DOHH2 (cell line): ENCODE data around the gene RANBP3L.

Experiments
- H3F3A ChIP-seq: fragments of 200-600 bp; sonication (generic), shearing (Covaris generic); 2 replicates; pipeline ENCODE4 v1.6.0; 2016; ENCODE audit warnings: antibody characterized with exemption, mild to moderate bottlenecking; ENCODE audit not compliant: control insufficient read depth, insufficient read depth
- H3K27ac ChIP-seq: fragments of 200-600 bp; sonication (generic); 2 replicates; pipeline ENCODE4 v1.5.1; 2014; ENCODE audit warnings: low read depth, mild to moderate bottlenecking, low read length, moderate library complexity
- H3K27me3 ChIP-seq: fragments of 200-600 bp; sonication (generic); 2 replicates; pipeline ENCODE4 v1.6.1; 2014; ENCODE audit warnings: mild to moderate bottlenecking, low read length, mixed read lengths; ENCODE audit not compliant: control insufficient read depth
- H3K36me3 ChIP-seq: fragments of 200-600 bp; sonication (generic); 2 replicates; pipeline ENCODE4 v1.6.1; 2014; ENCODE audit warnings: mild to moderate bottlenecking, low read length, moderate library complexity, mixed read lengths; ENCODE audit not compliant: control insufficient read depth
- H3K4me1 ChIP-seq: fragments of 200-600 bp; sonication (generic); 2 replicates; pipeline ENCODE4 v1.6.1; 2014; ENCODE audit warnings: mild to moderate bottlenecking, low read length, mixed read lengths; ENCODE audit not compliant: control insufficient read depth
- H3K4me2 ChIP-seq: fragments of 200-600 bp; sonication (generic); 2 replicates; pipeline ENCODE4 v1.6.0; 2014; ENCODE audit warnings: mild to moderate bottlenecking, low read length, moderate library complexity
- H3K4me3 ChIP-seq: fragments of 200-600 bp; sonication (generic); 2 replicates; pipeline ENCODE4 v1.5.1; 2014; ENCODE audit warnings: mild to moderate bottlenecking, low read length, mixed read lengths
- H3K79me2 ChIP-seq: fragments of 200-600 bp; sonication (generic); 2 replicates; pipeline ENCODE4 v1.6.1; 2014; ENCODE audit warnings: mild to moderate bottlenecking, low read length, mixed read lengths; ENCODE audit not compliant: control insufficient read depth
- H3K9me2 ChIP-seq: fragments of 200-600 bp; sonication (generic); replicated peaks from 2 replicates; pipeline ENCODE4 v1.6.1; 2014; ENCODE audit warnings: mild to moderate bottlenecking, low read length, mixed read lengths; ENCODE audit not compliant: control insufficient read depth
- H3K9me3 ChIP-seq: fragments of 200-600 bp; sonication (generic); 2 replicates; pipeline ENCODE4 v1.6.1; 2014; ENCODE audit warnings: antibody characterized with exemption, low read length, mixed read lengths; ENCODE audit not compliant: control insufficient read depth, insufficient read depth
- H4K20me1 ChIP-seq: fragments of 200-600 bp; sonication (generic); 2 replicates; pipeline ENCODE4 v1.6.0; 2014; ENCODE audit warnings: low read depth, mild to moderate bottlenecking, antibody characterized with exemption, low read length, moderate library complexity; ENCODE audit not compliant: control insufficient read depth, insufficient read depth
- EZH2phosphoT487 ChIP-seq: fragments of 200-600 bp; sonication (generic); IDR thresholded peaks from 2 replicates; pipeline ENCODE4 v1.6.1; 2017; ENCODE audit warnings: borderline replicate concordance, mild to moderate bottlenecking, antibody characterized with exemption, low read length, moderate library complexity, mixed read lengths
- TF ChIP-seq, protein P1 (sequence below): fragments of 200-600 bp; sonication (generic); IDR thresholded peaks from one replicate; pipeline ENCODE4 v1.5.1; 2014; ENCODE audit warnings: antibody characterized with exemption, mild to moderate bottlenecking, low read depth, low read length; ENCODE audit not compliant: poor library complexity, severe bottlenecking

RANBP3L gene

DNA sequence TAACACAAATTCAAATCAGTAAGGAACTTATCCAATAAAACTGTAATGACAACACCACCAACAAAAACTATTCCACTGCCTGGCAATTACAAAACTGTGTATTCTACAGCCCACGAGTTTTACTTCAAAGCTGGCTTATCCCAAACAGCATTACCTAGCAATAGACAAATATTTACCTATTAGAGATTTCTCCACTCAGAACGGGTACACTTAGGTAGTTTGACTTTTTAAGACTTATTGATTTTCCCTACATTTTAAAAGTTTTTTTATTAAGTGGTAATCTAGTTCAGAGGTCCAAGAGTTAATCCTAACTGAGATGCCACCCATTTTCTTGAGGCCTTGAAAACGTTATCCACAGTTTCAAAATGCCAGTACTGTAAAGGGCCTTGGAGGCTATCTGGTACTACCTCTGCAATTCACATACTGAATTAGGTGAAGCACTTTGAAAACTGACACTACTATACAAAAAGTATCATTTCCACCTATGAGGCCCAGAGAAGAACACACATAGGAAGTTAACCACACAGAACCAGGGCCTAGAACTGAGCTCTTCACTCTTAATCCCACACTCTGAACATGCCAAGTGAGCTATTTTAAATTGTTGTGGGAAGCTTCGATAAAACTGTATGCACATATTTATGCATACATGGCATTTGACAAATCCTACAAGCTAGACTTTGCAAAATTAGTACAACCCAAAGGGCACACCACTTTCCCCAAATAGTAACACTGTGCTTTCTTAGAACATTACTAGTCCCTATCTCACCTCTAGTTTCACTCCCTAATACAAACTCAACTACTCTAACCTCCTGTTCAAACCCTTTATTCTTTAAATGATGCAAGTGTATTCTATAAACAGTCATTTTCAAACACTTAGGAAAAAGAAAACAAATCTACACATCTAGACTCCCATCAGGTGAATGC is 62.1 kb downstream of the RANBP3L start:
- no peaks in the 10 kb centered on the region for H3K9me2 ChIP-seq
- peak overlapping the region; percentile 84 for H3K4me3 ChIP-seq
- no peaks in the 10 kb centered on the region for H3K27me3 ChIP-seq
- H3F3A ChIP-seq, result peaks cover 22% of the 10 kb centered on the region
- H3K4me2 ChIP-seq, result peak overlapping the region; percentile 78
- peaks cover 76% of the 10 kb centered on the region for H3K79me2 ChIP-seq
- TF ChIP-seq EZH2phosphoT487, result no peak
- TF ChIP-seq, protein P1, sequence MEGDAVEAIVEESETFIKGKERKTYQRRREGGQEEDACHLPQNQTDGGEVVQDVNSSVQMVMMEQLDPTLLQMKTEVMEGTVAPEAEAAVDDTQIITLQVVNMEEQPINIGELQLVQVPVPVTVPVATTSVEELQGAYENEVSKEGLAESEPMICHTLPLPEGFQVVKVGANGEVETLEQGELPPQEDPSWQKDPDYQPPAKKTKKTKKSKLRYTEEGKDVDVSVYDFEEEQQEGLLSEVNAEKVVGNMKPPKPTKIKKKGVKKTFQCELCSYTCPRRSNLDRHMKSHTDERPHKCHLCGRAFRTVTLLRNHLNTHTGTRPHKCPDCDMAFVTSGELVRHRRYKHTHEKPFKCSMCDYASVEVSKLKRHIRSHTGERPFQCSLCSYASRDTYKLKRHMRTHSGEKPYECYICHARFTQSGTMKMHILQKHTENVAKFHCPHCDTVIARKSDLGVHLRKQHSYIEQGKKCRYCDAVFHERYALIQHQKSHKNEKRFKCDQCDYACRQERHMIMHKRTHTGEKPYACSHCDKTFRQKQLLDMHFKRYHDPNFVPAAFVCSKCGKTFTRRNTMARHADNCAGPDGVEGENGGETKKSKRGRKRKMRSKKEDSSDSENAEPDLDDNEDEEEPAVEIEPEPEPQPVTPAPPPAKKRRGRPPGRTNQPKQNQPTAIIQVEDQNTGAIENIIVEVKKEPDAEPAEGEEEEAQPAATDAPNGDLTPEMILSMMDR, result no peak
- H3K4me1 ChIP-seq, result peaks cover 71% of the 10 kb centered on the region
- H3K9me3 ChIP-seq, result peaks cover 6% of the 10 kb centered on the region
- H4K20me1 ChIP-seq, result no peaks in the 10 kb centered on the region
- H3K36me3 ChIP-seq, result peaks cover 23% of the 10 kb centered on the region
- H3K27ac ChIP-seq, result peak overlapping the region; percentile 79

- no peaks in the 10 kb centered on the region for H3K9me2 ChIP-seq
- peak overlapping the region; percentile 79 for H3K27ac ChIP-seq
- peaks cover 23% of the 10 kb centered on the region for H3K36me3 ChIP-seq
- no peaks in the 10 kb centered on the region for H3K27me3 ChIP-seq
- no peaks in the 10 kb centered on the region for H4K20me1 ChIP-seq
- peaks cover 6% of the 10 kb centered on the region for H3K9me3 ChIP-seq
- H3K79me2 ChIP-seq, result peaks cover 81% of the 10 kb centered on the region
- peaks cover 16% of the 10 kb centered on the region for H3F3A ChIP-seq
- H3K4me2 ChIP-seq, result peak overlapping the region; percentile 78
- peak overlapping the region; percentile 84 for H3K4me3 ChIP-seq
- TF ChIP-seq, protein P1, result no peak
- TF ChIP-seq EZH2phosphoT487, result no peak
- peaks cover 75% of the 10 kb centered on the region for H3K4me1 ChIP-seq
These were observed 63.0 kb downstream of the RANBP3L start for GRCh38 chr5:36238502-36239295.

- Histone ChIP-seq H3F3A (peaks cover 16% of the 10 kb centered on the region), H3K27ac (peak overlapping the region; percentile 79), H4K20me1 (no peaks in the 10 kb centered on the region), H3K4me1 (peaks cover 72% of the 10 kb centered on the region), H3K79me2 (peaks cover 85% of the 10 kb centered on the region), H3K4me2 (peak overlapping the region; percentile 78), H3K36me3 (peaks cover 23% of the 10 kb centered on the region), H3K9me2 (no peaks in the 10 kb centered on the region), H3K27me3 (no peaks in the 10 kb centered on the region), H3K9me3 (peaks cover 6% of the 10 kb centered on the region), H3K4me3 (peak overlapping the region; percentile 84)
- TF ChIP-seq, protein P1, result no peak
These were observed 64.0 kb downstream of the RANBP3L start for GRCh38 chr5:36237751-36238150.
